EH (cell line): ENCODE measurements around the gene NRIP3.

Experiments used
- DNase-seq: peaks from one replicate; pipeline ENCODE4 v3.0.0-alpha.2; 2015; ENCODE audit warnings: low read depth

NRIP3 gene

DNA sequence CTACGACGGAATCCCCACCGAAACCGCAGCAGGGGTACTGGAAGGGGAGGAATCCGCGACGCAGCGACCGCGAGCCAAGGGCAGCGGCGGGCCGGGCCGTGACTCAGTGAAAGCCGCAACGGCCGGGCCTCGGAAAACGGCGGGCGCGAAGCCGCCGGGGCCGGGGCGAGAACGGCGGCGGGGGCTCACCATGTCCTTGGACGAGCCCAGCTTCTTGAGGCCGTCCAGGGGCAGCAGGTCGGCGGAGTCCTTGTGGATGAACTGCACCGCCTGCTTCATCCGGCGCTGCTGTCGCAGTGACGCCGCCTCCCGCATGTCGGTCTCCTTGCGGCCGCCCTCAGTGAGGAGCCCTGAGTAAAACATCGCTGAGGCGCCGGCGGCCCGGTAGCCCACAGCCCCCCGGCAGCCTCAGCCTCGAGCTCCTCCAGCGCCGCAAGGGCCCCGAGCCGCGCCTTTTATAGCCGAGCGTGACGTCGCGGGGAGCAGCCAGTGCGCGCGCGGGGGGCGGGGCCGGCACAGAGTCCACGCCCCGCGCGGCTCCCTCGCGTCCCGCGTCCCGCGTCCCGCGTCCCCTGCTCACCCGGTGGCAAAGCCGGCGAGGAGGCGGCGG lies at the start of gene NRIP3:
NRIP3 (minus strand) TSS at position 429 of the 610 bp plus-strand sequence; CDS start at position 363, 66 bp downstream.
- peak; percentile 71 for DNase-seq

GRCh38 chr11:9052316-9052715 lies 48.5 kb upstream of the NRIP3 start:
- no peak for DNase-seq

- DNase-seq, result no peak
Measured at GRCh38 chr11:9049959-9050358, 46.2 kb upstream of the NRIP3 start.

- DNase-seq, result peak; percentile 38
Measured at GRCh38 chr11:9047964-9048523, 44.2 kb upstream of the NRIP3 start.

- no peak for DNase-seq
Measured at GRCh38 chr11:9046481-9046880, 42.7 kb upstream of the NRIP3 start.

- no peak for DNase-seq
Measured at GRCh38 chr11:9042488-9042887, 38.7 kb upstream of the NRIP3 start.

- DNase-seq, result no peak
Measured at GRCh38 chr11:9041747-9042146, 37.9 kb upstream of the NRIP3 start.

DNA sequence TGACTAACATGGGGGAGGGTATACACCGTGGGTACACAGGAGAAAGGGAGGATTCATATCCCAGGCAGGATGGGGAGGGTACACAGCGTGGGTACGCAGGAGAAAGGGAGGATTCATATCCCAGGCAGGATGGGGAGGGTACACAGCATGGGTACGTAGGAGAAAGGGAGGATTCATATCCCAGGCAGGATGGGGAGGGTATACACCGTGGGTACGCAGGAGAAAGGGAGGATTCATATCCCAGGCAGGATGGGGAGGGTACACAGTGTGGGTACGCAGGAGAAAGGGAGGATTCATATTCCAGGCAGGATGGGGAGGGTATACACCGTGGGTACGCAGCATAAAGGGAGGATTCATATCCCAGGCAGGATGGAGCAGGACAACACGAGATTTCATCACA lies 36.6 kb upstream of the NRIP3 start:
- DNase-seq, result no peak

DNA sequence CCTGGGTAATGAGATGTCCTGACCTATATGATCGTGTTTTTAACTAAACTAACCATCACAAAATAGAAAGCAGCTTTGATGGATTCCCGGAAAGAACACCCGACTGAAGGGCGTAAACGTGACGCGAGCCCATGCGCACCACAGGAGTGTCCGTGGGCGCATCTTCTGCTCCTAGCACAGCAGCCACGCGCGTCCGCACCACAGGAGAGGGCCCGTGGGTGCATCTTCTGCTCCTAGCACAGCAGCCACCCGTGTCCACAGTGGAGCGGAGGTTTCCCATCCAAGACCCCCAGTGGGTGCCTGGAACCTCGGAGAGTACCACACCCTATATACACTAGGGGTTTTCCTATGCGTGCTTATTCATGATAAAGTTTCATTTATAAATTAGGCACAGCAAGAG lies 36.1 kb upstream of the NRIP3 start:
- no peak for DNase-seq

DNA sequence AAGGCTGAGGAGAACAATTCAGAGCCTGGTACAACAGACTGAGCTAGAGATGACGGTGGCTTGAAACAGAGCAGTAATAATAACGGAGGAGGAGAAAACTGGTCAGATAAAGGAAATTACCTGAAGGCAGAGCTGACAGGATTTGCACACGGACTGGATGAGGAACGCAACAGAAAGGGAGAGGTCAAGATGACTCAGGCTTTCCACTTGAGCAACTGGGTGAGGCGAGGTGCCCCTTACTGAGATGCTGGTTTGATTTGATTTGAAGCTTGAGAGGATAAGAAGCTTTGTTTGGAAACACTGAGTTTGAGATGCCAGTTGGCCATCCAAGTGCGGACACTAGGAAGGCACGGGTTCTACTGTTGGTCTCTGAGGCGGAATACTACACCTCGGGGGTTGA lies 35.4 kb upstream of the NRIP3 start:
- DNase-seq, result no peak

DNA sequence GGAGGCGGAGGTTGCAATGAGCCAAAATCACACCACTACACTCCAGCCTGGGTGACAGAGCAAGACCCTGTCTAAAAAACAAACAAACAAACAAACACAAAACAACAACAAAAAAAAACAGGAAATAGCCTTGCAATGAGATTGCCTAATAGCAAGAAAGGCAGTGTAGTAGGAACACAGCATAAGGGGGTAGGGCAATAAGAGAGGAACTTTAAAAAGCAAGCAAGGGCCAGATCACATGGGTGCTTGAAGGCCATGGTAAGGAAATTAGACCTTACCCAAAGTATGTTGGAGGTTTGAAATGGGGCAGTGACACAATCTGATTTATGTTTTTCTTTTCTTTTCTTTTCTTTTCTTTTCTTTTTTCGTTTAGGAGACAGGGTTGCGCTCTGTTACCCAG lies 34.7 kb upstream of the NRIP3 start:
- no peak for DNase-seq

DNA sequence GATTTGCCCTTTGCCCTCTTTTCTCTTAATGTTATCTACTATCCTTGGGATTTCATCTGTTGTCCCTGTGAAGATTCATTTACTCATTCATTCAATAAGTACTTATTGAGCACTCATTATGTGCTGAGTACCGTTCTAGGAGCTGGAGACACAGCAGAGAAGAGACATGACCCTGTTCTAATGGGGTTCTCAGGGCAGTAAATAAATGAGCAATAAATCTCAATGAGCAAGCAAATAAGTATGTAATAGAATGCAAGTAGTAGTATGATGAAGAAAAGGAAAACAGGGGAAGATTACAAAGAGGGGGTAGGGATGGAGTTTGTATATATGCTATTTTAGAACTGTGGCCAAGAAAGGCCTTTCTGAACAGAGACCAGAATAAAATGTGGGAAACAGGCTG lies 34.2 kb upstream of the NRIP3 start:
- DNase-seq, result peak; percentile 34

GRCh38 chr11:9037046-9037780 lies 33.4 kb upstream of the NRIP3 start:
- no peak for DNase-seq

DNA sequence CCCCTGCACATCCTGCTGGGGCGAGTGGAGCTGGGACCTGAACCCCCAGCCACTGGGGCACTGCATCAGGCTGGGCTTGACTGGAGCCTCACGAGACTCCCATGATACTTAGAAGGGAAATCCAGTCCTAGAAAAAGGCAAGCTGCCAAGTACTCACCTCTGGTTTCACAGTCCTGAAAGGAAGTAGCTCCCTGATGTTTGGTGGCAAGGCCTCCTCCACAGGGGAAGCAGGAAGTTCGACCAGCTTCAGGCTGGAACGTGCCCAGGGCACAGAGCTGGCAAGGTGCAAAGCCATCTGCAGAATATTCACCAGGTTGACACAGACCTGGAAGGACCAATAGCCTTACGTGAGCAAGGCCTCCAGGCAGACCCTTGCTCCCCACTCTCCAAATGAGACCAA lies 26.8 kb upstream of the NRIP3 start:
- no peak for DNase-seq

DNA sequence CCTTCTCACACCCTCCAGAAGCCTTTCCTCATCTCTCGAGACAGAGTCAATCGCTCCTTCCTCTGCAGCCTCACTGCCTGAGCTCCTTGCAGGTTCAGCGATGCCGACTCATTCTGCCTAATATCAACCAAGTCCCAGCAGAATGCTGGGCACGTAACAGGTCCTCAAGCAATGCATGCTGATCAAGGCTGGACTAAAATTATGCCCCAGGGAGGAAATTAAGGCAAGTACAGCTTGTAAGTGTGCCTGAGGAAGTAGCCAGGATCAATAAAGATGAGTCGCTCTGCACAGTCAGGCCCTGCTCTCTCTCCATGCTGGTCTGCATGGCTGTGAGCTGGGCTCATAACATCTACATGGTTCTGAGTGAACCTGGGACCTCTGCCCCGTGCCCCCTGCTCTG lies 25.6 kb upstream of the NRIP3 start:
- DNase-seq, result no peak

DNA sequence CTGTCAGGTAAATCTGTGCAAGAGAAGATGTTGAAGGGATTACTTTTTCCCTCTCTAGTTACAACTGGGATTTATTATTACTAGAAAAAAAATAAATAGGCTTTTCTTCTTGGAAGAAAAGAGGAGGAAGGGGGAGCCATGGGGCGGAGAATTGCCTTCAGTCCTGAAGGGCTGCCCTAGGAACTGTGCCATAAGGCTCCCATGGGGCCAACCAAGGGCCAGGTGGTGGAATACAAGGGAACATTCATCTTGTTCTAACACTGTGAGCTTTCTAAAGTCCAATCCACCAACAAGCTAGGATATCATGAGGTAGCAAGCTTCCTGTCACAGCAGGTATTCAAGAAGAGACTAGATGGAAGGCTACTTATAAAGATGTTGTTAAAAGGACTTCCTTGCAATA lies 24.8 kb upstream of the NRIP3 start:
- DNase-seq, result no peak

GRCh38 chr11:9025101-9025850 lies 21.5 kb upstream of the NRIP3 start:
- no peak for DNase-seq

DNA sequence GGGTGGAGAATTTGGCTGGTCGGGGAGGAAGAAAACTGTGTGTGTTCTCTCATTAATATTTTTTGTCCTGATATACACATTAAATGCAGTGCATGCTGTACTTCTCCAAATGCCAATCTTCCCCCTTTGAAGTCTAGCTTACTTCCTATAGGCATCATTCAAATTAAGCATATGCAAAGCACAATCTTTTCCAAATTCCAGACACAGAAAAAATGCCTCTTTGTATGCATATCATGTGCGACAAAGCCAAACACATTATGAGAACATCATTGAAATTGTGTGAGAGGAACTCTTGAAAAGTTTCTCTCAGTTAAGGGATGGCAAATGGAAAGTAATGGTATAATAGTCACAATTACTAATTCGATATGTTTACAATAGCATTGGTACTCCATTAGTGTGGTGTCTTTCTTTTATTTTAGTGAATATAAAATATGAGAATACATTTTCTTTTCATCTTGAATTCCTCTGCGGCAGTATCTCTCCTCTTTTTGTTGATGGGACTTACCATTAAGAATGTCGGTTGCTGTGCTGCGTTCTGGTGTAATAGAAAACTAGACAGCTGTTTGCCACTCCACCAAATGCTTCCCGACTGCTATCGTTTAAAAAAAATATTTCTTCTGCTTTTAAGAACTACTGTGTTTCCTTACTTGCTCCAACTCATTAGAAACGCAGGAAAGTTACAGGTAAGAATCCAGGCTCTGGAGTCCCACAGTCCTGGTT lies 19.3 kb upstream of the NRIP3 start:
- no peak for DNase-seq

- no peak for DNase-seq
Measured at GRCh38 chr11:9020916-9021315, 17.1 kb upstream of the NRIP3 start.

DNA sequence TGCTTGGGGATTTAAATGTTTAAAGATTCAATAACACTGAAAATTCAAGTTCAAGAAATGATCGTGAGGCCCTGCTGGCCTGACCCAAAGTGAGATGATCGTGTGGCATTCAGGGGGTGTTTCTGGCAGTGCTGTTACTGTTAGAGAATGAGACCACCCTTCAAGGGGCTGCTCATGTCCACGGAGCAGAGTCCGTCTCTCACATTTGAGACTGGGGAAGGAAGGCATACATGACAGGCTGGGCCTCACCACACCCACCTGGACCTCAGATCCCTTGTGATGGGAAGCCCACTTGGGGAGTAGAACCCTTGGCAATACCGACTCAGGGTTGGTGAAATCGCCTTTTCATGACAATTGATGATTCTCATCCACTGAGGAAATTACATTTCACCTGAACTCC lies 16.1 kb upstream of the NRIP3 start:
- DNase-seq, result no peak

GRCh38 chr11:9017773-9018172 lies 14.0 kb upstream of the NRIP3 start:
- peak; percentile 65 for DNase-seq

DNA sequence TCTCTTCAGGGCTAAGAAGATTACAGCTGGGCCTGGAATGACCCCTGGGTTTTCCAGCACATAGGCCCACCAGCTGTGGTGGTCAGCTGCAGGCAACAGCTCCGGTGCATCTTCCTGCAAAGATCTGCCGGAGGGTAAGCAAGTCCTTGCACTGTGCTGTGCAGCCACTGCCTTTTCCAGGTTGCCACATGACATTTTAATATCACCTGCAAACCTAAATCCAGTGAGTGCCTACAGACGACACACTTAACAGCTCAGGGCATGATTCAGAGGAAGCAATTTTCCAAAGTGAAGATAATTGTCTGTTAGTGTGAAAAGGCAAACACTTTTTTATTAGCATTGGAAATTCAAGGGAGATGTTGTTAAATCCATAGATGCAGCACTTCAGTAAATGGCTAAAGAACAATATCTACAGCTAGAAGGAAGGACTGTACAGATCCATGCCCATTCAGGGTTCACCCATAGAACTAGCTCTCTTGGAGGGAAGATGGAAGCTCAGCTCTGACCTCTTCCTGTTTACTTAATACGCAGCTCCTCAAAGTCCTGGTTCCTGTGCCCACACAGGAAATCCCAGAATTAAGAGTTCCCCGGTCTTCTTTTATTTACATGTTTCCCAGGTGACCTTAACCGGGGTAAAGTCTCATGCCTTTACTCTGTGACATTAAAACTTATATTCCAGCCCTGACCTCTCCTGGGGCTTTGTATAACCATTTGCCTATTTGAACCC lies 13.3 kb upstream of the NRIP3 start:
- peak; percentile 10 for DNase-seq
